DOHH2 (cell line): ENCODE data around the gene RAB3IL1.
A peak's percentile ranks its signal among the peaks of the same experiment; 100 is the strongest.

Experiments used
- H3F3A ChIP-seq: fragments of 200-600 bp; sonication (generic), shearing (Covaris generic); 2 replicates; pipeline ENCODE4 v1.6.0; 2016; ENCODE audit warnings: antibody characterized with exemption, mild to moderate bottlenecking; ENCODE audit not compliant: control insufficient read depth, insufficient read depth
- H3K27ac ChIP-seq: fragments of 200-600 bp; sonication (generic); 2 replicates; pipeline ENCODE4 v1.5.1; 2014; ENCODE audit warnings: low read depth, mild to moderate bottlenecking, low read length, moderate library complexity
- H3K27me3 ChIP-seq: fragments of 200-600 bp; sonication (generic); 2 replicates; pipeline ENCODE4 v1.6.1; 2014; ENCODE audit warnings: mild to moderate bottlenecking, low read length, mixed read lengths; ENCODE audit not compliant: control insufficient read depth
- H3K36me3 ChIP-seq: fragments of 200-600 bp; sonication (generic); 2 replicates; pipeline ENCODE4 v1.6.1; 2014; ENCODE audit warnings: mild to moderate bottlenecking, low read length, moderate library complexity, mixed read lengths; ENCODE audit not compliant: control insufficient read depth
- H3K4me1 ChIP-seq: fragments of 200-600 bp; sonication (generic); 2 replicates; pipeline ENCODE4 v1.6.1; 2014; ENCODE audit warnings: mild to moderate bottlenecking, low read length, mixed read lengths; ENCODE audit not compliant: control insufficient read depth
- H3K4me2 ChIP-seq: fragments of 200-600 bp; sonication (generic); 2 replicates; pipeline ENCODE4 v1.6.0; 2014; ENCODE audit warnings: mild to moderate bottlenecking, low read length, moderate library complexity
- H3K4me3 ChIP-seq: fragments of 200-600 bp; sonication (generic); 2 replicates; pipeline ENCODE4 v1.5.1; 2014; ENCODE audit warnings: mild to moderate bottlenecking, low read length, mixed read lengths
- H3K79me2 ChIP-seq: fragments of 200-600 bp; sonication (generic); 2 replicates; pipeline ENCODE4 v1.6.1; 2014; ENCODE audit warnings: mild to moderate bottlenecking, low read length, mixed read lengths; ENCODE audit not compliant: control insufficient read depth
- H3K9me2 ChIP-seq: fragments of 200-600 bp; sonication (generic); replicated peaks from 2 replicates; pipeline ENCODE4 v1.6.1; 2014; ENCODE audit warnings: mild to moderate bottlenecking, low read length, mixed read lengths; ENCODE audit not compliant: control insufficient read depth
- H3K9me3 ChIP-seq: fragments of 200-600 bp; sonication (generic); 2 replicates; pipeline ENCODE4 v1.6.1; 2014; ENCODE audit warnings: antibody characterized with exemption, low read length, mixed read lengths; ENCODE audit not compliant: control insufficient read depth, insufficient read depth
- H4K20me1 ChIP-seq: fragments of 200-600 bp; sonication (generic); 2 replicates; pipeline ENCODE4 v1.6.0; 2014; ENCODE audit warnings: low read depth, mild to moderate bottlenecking, antibody characterized with exemption, low read length, moderate library complexity; ENCODE audit not compliant: control insufficient read depth, insufficient read depth
- EZH2phosphoT487 ChIP-seq: fragments of 200-600 bp; sonication (generic); IDR thresholded peaks from 2 replicates; pipeline ENCODE4 v1.6.1; 2017; ENCODE audit warnings: borderline replicate concordance, mild to moderate bottlenecking, antibody characterized with exemption, low read length, moderate library complexity, mixed read lengths
- TF ChIP-seq, protein P1 (sequence below): fragments of 200-600 bp; sonication (generic); IDR thresholded peaks from one replicate; pipeline ENCODE4 v1.5.1; 2014; ENCODE audit warnings: antibody characterized with exemption, mild to moderate bottlenecking, low read depth, low read length; ENCODE audit not compliant: poor library complexity, severe bottlenecking

RAB3IL1 gene

DNA sequence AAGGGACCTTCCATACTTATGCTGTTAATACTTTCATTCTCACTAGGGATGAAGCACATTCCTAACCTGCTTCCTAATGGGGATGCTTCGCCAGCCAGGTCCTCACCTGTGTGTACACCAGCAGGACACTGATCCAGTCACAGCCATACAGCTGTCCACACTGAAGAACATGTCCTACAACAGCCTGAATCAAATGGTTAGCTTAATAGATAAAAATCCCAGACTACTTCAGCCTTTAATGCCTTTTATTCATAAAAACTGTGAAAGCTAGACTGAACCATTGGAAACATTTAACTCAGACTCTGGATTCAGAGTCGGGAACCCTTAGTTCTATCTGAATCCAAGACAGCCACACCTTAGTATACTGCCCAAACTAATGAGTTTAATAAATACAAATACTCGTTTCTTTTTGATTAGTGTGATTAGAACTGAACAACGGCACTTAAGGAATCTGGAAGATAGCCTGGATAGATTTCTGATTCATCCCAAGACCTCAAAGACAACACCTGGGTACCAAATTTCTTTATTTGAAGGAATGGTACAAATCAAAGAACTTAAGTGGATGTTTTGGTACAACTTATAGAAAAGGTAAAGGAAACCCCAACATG is 46.8 kb upstream of the RAB3IL1 start:
- Histone ChIP-seq H3K4me2 (peak overlapping the region; percentile 73), H3K9me3 (no peaks in the 10 kb centered on the region), H4K20me1 (peaks cover 37% of the 10 kb centered on the region), H3K79me2 (peaks cover 26% of the 10 kb centered on the region), H3F3A (peaks cover 17% of the 10 kb centered on the region), H3K36me3 (peaks cover 46% of the 10 kb centered on the region), H3K9me2 (no peaks in the 10 kb centered on the region), H3K4me3 (peak overlapping the region; percentile 40), H3K27me3 (no peaks in the 10 kb centered on the region), H3K27ac (peak overlapping the region; percentile 60), H3K4me1 (peaks cover 44% of the 10 kb centered on the region)
- TF ChIP-seq EZH2phosphoT487 = no peak
- TF ChIP-seq, protein P1, sequence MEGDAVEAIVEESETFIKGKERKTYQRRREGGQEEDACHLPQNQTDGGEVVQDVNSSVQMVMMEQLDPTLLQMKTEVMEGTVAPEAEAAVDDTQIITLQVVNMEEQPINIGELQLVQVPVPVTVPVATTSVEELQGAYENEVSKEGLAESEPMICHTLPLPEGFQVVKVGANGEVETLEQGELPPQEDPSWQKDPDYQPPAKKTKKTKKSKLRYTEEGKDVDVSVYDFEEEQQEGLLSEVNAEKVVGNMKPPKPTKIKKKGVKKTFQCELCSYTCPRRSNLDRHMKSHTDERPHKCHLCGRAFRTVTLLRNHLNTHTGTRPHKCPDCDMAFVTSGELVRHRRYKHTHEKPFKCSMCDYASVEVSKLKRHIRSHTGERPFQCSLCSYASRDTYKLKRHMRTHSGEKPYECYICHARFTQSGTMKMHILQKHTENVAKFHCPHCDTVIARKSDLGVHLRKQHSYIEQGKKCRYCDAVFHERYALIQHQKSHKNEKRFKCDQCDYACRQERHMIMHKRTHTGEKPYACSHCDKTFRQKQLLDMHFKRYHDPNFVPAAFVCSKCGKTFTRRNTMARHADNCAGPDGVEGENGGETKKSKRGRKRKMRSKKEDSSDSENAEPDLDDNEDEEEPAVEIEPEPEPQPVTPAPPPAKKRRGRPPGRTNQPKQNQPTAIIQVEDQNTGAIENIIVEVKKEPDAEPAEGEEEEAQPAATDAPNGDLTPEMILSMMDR = no peak

DNA sequence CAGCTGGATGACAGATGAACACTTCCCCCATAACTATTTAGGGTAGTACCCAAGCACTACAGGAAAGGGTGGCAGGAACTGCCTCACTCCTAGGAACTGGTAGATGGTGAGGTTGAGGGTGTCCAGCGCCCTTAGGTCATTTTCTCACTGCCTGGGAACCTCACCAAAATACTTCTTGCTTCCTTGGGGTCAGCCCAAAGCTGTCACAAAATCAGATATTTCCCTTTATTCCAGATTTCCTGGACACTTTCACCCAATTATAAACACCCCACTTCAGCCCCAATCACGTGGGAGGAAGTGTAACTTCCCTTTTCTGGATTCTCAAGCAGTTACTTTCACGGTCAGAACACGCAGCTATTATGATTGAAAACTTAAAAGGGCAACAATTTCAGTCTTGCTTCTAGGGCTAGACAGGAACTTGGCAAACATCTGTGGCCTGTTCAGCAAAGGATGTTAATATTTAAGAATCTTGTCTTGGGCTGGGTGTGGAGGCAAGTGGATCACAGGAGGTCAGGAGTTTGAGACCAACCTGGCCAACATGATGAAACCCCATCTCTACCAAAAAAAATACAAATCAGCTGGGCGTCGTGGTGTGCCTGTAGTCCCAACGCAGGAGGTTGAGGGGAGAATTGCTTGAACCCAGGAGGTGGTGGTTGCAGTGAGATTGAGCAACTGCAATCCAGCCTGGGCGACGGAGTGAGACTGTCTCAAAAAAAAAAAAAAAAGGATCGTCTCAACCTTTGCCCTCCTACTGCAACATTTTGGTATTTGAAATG is 46.1 kb upstream of the RAB3IL1 start:
- peaks cover 14% of the 10 kb centered on the region for H3F3A ChIP-seq

DNA sequence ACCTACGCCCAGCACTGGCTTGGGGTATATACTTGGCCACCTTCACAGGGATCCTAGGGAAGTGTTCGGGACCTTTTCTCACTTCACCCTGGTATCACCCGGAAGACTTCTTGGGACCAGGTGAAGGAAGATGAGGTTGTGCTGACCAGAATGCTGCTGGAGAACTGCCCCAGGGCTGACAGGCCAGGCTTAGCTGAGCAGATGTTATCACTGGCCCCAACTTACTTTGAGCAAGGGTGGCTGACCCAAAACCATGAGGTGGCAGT is 45.6 kb upstream of the RAB3IL1 start:
- H3K79me2 ChIP-seq = peaks cover 26% of the 10 kb centered on the region
- peaks cover 46% of the 10 kb centered on the region for H3K36me3 ChIP-seq
- H3K9me3 ChIP-seq = no peaks in the 10 kb centered on the region
- peak overlapping the region; percentile 60 for H3K27ac ChIP-seq
- H4K20me1 ChIP-seq = peaks cover 37% of the 10 kb centered on the region
- TF ChIP-seq, protein P1 = no peak
- TF ChIP-seq EZH2phosphoT487 = no peak
- H3K4me3 ChIP-seq = no peak overlapping the region
- no peaks in the 10 kb centered on the region for H3K27me3 ChIP-seq
- peaks cover 14% of the 10 kb centered on the region for H3F3A ChIP-seq
- peak overlapping the region; percentile 73 for H3K4me2 ChIP-seq
- no peaks in the 10 kb centered on the region for H3K9me2 ChIP-seq
- H3K4me1 ChIP-seq = peaks cover 32% of the 10 kb centered on the region

More for the DNA sequence above, 46.1 kb upstream of the RAB3IL1 start:
- Histone ChIP-seq H3K9me2 (no peaks in the 10 kb centered on the region), H3K4me1 (peaks cover 37% of the 10 kb centered on the region), H3K4me2 (peak overlapping the region; percentile 73), H3K4me3 (peak overlapping the region; percentile 40), H4K20me1 (peaks cover 37% of the 10 kb centered on the region), H3K27me3 (no peaks in the 10 kb centered on the region), H3K27ac (peak overlapping the region; percentile 60), H3K9me3 (no peaks in the 10 kb centered on the region), H3K36me3 (peaks cover 46% of the 10 kb centered on the region), H3K79me2 (peaks cover 26% of the 10 kb centered on the region)
- TF ChIP-seq, protein P1 = no peak
- TF ChIP-seq EZH2phosphoT487 = no peak
